Measurements from ENCODE around the gene IQCN.

Gene IQCN

GRCh38 chr19:18264137-18264854, 10.0 kb downstream of the IQCN start:
- no peak for DNase-seq

DNA sequence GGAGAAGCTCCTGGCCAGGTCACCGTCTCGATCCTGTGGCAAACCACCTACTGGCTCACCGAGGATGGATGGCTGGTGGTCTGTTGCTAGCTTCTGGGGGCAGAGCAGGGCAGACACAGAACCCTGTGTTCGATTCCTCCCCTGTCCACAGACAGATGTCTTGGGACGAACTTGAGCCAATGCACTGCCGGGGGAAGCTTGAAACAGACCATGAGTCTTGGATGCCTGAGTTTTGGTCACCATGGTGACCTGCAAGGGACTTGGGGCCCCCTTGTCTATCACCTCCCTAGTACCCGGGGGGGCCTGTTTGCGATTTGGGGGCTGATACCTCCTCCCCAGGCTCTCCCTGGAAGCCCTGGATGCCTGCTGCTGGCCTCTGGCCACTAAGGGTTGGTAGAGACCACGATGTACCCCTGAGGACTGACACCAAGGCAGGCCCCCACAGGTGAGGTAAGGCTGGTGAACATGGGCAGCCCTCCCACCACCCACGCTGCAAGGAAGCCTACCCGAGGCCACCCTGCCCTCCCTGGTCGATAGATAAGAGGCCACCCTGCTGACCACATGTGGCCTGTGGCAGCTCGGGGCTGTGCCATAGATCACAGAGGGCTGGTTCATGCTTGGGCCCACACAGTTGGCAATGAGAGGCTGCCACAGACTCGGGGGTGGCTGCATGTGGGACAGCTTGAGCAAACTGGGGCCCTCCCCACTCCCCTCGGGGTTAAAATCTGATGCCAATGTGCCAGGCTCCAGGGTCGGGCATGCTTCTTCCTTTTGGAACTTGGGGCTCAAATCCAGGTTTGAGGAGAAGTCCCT, 10.7 kb downstream of the IQCN start:
- DNase-seq = no peak

- no peak for DNase-seq
These were observed 11.3 kb downstream of the IQCN start for GRCh38 chr19:18262917-18263316.

GRCh38 chr19:18262144-18262543, 12.1 kb downstream of the IQCN start:
- no peak for DNase-seq

DNA sequence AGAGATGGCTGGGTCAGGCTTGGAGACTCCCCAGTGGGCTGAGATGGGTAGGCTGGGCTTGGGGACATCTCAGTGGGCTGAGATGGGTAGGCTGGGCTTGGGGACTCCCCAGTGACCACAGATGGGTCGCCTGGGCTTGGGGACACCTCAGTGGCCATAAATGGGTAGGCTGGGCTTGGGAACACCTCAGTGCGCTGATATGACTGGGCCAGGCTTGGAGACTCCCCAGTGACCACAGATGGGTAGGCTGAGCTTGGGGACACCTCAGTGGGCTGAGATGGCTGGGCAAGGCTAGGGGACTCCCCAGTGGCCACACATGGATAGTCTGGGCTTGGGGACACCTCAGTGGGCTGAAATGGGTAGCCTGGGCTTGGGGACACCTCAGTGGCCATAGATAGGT, 12.8 kb downstream of the IQCN start:
- DNase-seq = no peak

- DNase-seq = no peak
These were observed 14.4 kb downstream of the IQCN start for GRCh38 chr19:18259893-18260292.

DNA sequence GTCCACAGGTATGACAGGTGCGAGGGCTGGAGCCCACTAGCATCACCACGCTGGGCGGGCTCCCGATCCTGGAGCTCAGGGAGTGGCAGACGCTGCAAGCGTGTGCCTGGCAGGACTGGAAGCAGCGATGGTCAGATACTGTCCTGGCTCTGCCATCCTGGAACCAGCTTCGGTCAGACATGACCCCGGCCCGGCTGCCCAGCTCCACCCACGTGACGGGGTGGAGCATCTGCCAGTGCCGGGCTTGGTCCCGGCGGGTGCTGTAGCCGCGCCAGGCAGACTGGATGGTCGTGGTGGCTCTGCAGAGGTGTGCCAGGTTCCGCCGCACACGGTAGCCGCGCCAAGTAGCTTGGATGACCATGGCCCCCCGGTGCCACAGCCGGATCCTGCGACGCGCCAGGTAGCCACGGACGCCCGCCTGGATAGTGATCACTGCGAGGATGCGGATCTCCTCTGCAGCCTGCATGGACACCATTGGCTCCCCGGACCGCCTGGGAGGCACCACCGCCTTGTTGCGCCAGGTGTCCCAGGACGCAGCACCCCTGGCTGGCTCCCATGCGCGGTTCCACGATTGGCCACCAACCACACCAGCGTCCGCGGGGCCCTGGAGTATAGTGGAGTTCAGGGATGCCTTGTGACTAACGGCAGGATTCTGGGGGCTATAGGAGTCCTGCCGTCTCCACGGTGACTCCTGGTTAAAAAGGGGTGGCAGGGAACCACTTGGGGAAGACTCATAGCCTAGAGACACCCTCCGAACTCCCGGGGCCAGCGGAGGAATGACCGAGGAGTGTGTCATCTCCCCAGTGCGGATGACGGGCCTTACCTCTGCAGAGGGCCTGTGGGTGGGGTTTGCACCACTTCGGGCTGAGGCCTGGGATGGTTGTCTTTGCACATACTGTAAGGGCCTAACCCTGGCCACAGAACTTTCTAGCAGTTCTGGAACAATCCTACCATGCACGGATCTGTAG, 16.5 kb downstream of the IQCN start:
- DNase-seq = no peak

DNA sequence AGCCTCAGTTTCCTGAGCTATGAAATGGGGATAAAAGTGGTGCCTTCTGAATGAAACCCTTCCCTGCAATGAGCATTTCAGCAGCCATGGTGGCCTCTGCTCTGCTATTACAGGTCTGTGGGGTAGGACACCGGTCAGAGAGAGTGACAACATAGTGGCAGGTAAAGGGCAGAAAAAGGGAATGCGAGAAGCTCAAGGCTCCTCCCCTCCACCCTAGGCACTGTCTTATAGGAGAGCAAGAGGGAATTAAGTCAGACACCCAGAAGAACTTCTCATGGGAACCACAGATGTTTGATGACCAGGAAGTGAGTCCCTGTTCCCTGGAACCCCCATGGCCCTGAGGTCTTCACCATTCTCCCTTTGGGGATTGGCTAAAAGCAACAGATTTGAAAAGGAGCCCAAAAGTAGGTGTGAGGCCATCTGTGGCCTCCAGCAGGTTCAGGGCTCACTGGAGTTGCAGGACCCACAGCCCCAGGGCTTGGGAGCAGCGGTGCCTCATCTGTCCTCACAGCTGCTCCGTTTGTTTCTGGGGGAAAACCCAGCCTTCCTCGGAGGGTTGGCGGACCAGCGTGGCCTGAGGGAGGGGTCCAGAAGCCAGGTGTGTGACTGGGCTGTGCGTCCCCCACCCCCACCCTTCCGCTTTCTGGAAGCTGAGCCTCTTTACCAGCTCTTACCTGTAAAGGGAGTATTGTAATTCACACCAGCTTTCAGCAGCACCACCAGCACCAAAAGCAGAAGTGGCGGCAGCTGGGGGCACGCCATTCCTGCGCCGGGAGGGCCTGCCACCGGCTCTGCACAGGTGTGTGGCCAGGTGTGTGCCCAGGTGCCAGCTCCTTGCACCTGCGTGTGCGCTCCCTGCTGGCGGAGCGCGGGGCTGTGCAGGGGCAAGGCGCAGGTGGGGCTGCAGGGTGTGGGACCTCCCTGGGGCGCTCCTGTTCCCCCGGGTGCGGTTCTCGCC, 19.4 kb downstream of the IQCN start:
- DNase-seq = no peak

- DNase-seq = no peak
These were observed 20.5 kb downstream of the IQCN start for GRCh38 chr19:18253716-18254115.

- DNase-seq = no peak
These were observed 21.1 kb downstream of the IQCN start for GRCh38 chr19:18253130-18253529.

- DNase-seq = no peak
These were observed 21.9 kb downstream of the IQCN start for GRCh38 chr19:18252370-18252717.

DNA sequence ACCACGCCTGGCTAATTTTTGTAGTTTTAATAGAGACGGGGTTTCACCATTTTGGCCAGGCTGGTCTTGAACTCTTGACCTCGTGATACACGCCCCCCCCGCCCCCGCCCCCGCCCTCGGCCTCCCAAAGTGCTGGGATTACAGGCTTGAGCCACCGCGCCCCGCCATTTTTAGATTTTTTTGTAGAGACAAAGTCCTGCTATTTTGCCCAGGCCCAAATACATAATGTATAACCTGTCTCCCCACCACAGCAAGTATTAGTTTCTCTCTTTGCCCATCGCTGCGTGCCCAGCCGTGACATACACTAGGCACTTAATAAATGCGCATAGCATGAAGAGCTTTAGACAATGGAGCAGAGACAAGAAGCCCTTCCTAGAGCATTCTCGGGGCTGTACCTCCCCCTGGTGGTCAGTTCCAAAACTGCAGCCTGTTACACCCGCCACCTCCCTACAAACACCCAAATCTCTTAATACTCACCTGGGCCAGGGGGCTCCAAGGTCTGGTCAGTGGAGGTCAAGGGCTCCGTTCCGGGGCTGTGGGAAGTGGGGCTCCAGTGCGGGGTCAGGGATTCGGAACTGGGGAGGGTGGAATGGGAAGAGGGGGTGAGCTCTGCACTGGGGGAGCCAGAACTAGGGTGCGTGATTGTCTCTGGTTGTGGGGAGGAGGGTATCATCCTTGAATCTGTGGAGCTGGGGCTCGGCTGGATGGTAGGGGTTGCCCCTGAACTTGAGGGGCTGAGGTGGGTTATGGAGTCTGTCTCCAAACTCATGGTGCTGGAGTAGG, 22.5 kb downstream of the IQCN start:
- DNase-seq = peak; percentile 69 to 77

DNA sequence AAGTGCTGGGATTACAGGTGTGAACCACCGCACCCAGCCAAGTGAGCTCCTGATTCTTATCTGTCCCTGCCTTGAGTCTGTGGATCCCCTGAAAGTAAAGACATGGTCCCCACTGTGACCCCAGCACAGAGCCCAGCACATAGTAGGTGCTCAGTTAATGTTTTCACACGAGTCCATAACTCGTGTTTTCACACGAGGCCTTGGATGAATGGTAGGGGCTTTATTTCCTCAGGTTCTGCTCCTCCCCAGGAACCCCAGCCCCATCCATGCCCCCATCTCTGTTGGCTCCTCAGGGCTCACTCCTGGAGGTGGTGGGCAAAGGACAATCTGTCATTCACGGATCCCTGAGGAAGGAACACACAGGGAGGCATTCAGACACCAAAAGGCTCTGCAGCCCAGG, 24.4 kb downstream of the IQCN start:
- DNase-seq = no peak

DNA sequence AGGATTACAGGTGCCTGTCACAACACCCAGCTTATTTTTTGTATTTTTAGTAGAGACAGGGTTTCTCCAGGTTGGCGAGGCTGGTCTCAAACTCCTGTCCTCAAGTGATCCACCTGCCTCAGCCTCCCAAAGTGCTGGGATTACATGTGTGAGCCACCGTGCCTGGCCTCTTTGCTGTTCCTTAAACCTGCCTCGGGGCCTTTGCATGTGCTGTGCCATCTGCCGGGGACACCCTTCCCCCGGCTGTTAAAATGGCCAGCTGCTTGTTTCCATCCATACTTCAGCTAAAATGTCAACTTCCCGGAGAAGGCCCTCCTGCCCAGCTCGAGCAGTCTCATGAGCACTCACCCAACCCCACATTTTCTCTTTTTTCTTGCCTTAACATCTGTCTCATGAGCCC, 29.0 kb downstream of the IQCN start:
- no peak for DNase-seq

GRCh38 chr19:18239303-18239702, 34.9 kb downstream of the IQCN start:
- DNase-seq = no peak

GRCh38 chr19:18234194-18234593, 40.1 kb downstream of the IQCN start:
- no peak for DNase-seq

- peak in 1 of 2 experiments; percentile 44 for DNase-seq
These were observed 40.9 kb downstream of the IQCN start for GRCh38 chr19:18233224-18233825.

GRCh38 chr19:18232540-18233223, 41.6 kb downstream of the IQCN start:
- DNase-seq = no peak

DNA sequence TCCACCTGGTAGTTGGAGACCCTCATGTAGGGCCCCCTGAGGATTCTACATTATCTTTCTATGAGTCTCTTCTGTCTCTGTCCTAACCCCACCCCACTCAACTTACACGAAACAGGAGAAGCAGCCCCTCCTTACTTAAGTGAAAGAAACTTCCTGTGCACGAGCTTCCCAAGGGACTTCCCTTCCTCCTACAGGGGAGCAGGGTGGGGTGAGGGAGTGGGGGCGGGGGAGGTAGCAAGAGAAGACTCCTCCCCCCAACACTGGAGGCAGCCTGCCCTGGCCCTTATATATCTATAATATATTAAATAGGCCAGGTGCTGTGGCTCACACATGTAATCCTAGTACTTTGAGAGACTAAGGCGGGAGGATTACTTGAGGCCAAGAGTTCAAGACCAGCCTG, 42.5 kb downstream of the IQCN start:
- DNase-seq = no peak
